ENCODE measurements around the gene BAZ2B.

GRCh38 chr2:159616286-159616701 is at the start of gene BAZ2B:
- TF ChIP-seq CREB1 (CRISPR knock-in tag; IDR thresholded peaks at IDR 0.05) (no peak), NR3C1 (CRISPR knock-in tag; conservative IDR thresholded peaks at IDR 0.05; ENCODE audit: low read depth) (no peak), CTCF (IDR thresholded peaks at IDR 0.05) (no peak), E2F5 (CRISPR knock-in tag; IDR thresholded peaks at IDR 0.05) (no peak), NFYB (CRISPR knock-in tag; conservative IDR thresholded peaks at IDR 0.05; ENCODE audit: low read depth) (no peak), USF2 (CRISPR knock-in tag; IDR thresholded peaks at IDR 0.05) (no peak), SMAD4 (CRISPR knock-in tag; IDR thresholded peaks at IDR 0.05) (no peak), CREM (CRISPR knock-in tag; IDR thresholded peaks at IDR 0.05) (no peak), ZNF423 (CRISPR knock-in tag; IDR thresholded peaks at IDR 0.05) (no peak), JUN (CRISPR knock-in tag; IDR thresholded peaks at IDR 0.05) (no peak), FOXK1 (CRISPR knock-in tag; IDR thresholded peaks at IDR 0.05) (no peak), ATF2 (CRISPR knock-in tag; IDR thresholded peaks at IDR 0.05; ENCODE audit: borderline replicate concordance, low read depth) (no peak)

Measured in WTC11 (cell line).